ENCODE data around the gene CCDC183. TPM values are rescaled to one million over a fixed set of nuclear protein-coding genes. Genes with fewer than 3 reads are reported as not detected.
"Not testable (repeated sequence)": the region's sequence is repeated elsewhere in the genome, so short reads cannot be mapped to it uniquely, and the experiment has no call there.

CCDC183 gene
- total and polyA plus RNA-seq, 5 donors from 2014 or later = 0.16 to 2.3 (median 0.65) TPM; not detected in 1

- H3K36me3 ChIP-seq (ENCODE audit: control insufficient read depth, insufficient read depth, low read length); H3K9me3 ChIP-seq (ENCODE audit: control insufficient read depth in 2 of 2, low read length in 2 of 2); H3K36me3 Mint-ChIP-seq; H3K27ac ChIP-seq (ENCODE audit: insufficient read depth, low read length, poor library complexity, severe bottlenecking); H3K9me3 Mint-ChIP-seq; DNase-seq; H3K27me3 ChIP-seq (ENCODE audit: control insufficient read depth, insufficient read depth, low read length); H3K4me3 ChIP-seq (ENCODE audit: low read depth, low read length): not testable (repeated sequence)
- ATAC-seq (ENCODE audit: low read depth in 2 of 2) = peak in 1 of 2 donors; percentile 5
- Mint-ChIP-seq H3K4me1 (peaks cover 0 to 28% (median 2%) of the 10 kb centered on the region in 4 donors), H3K27me3 (peaks cover 28% of the 10 kb centered on the region), H3K27ac (peak overlapping the region in 1 of 3 donors; percentile 56), H3K4me3 (peak overlapping the region; percentile 76 to 94 (median 86))
- H3K4me1 ChIP-seq (ENCODE audit: control insufficient read depth, insufficient read depth, low read length, poor library complexity, severe bottlenecking) = peaks cover 54% of the 10 kb centered on the region
Measured at GRCh38 chr9:136843159-136843800, 47.1 kb downstream of the CCDC183 start.

GRCh38 chr9:136843801-136844740 is 47.9 kb downstream of the CCDC183 start:
- peak overlapping the region in 1 of 3 donors; percentile 56 for H3K27ac Mint-ChIP-seq
- H3K27ac ChIP-seq (ENCODE audit: insufficient read depth, low read length, poor library complexity, severe bottlenecking); H3K4me3 ChIP-seq (ENCODE audit: low read depth, low read length): not testable (repeated sequence)

GRCh38 chr9:136844761-136845464 is 48.8 kb downstream of the CCDC183 start:
- DNase-seq (peak in 1 of 3 donors; percentile 43), ATAC-seq (ENCODE audit: low read depth in 2 of 2) (no peak)
- H3K4me1 Mint-ChIP-seq = peaks cover 0 to 35% (median 5%) of the 10 kb centered on the region in 4 donors
- Histone ChIP-seq H3K4me1 (ENCODE audit: control insufficient read depth, insufficient read depth, low read length, poor library complexity, severe bottlenecking) (peaks cover 64% of the 10 kb centered on the region), H3K9me3 (ENCODE audit: control insufficient read depth in 2 of 2, low read length in 2 of 2) (no peaks in the 10 kb centered on the region), H3K4me3 (ENCODE audit: low read depth, low read length) (no peak overlapping the region), H3K27me3 (ENCODE audit: control insufficient read depth, insufficient read depth, low read length) (no peaks in the 10 kb centered on the region), H3K36me3 (ENCODE audit: control insufficient read depth, insufficient read depth, low read length) (no peaks in the 10 kb centered on the region), H3K27ac (ENCODE audit: insufficient read depth, low read length, poor library complexity, severe bottlenecking) (no peak overlapping the region)
- H3K27me3 Mint-ChIP-seq = peaks cover 35% of the 10 kb centered on the region
- peak overlapping the region; percentile 54 to 84 (median 64) for H3K4me3 Mint-ChIP-seq
- no peak overlapping the region for H3K27ac Mint-ChIP-seq
- H3K36me3 Mint-ChIP-seq = peaks cover 2% of the 10 kb centered on the region
- H3K9me3 Mint-ChIP-seq = peaks cover 0 to 2% (median 0%) of the 10 kb centered on the region in 7 donors

More at GRCh38 chr9:136843801-136844740, 47.9 kb downstream of the CCDC183 start:
- peaks cover 61% of the 10 kb centered on the region for H3K4me1 ChIP-seq (ENCODE audit: control insufficient read depth, insufficient read depth, low read length, poor library complexity, severe bottlenecking)
- H3K9me3 ChIP-seq (ENCODE audit: control insufficient read depth in 2 of 2, low read length in 2 of 2); H3K36me3 Mint-ChIP-seq; H3K27me3 ChIP-seq (ENCODE audit: control insufficient read depth, insufficient read depth, low read length); H3K36me3 ChIP-seq (ENCODE audit: control insufficient read depth, insufficient read depth, low read length); H3K9me3 Mint-ChIP-seq: not testable (repeated sequence)
- peak overlapping the region; percentile 76 to 94 (median 86) for H3K4me3 Mint-ChIP-seq
- H3K4me1 Mint-ChIP-seq = peaks cover 0 to 30% (median 3%) of the 10 kb centered on the region in 4 donors
- DNase-seq (peak; percentile 37 to 60 (median 48)), ATAC-seq (ENCODE audit: low read depth in 2 of 2) (peak in 1 of 2 donors; percentile 7)
- peaks cover 31% of the 10 kb centered on the region for H3K27me3 Mint-ChIP-seq

GRCh38 chr9:136845465-136846260 is 49.5 kb downstream of the CCDC183 start:
- Histone ChIP-seq H3K27me3 (ENCODE audit: control insufficient read depth, insufficient read depth, low read length) (no peaks in the 10 kb centered on the region), H3K4me1 (ENCODE audit: control insufficient read depth, insufficient read depth, low read length, poor library complexity, severe bottlenecking) (peaks cover 68% of the 10 kb centered on the region), H3K4me3 (ENCODE audit: low read depth, low read length) (no peak overlapping the region), H3K36me3 (ENCODE audit: control insufficient read depth, insufficient read depth, low read length) (no peaks in the 10 kb centered on the region), H3K27ac (ENCODE audit: insufficient read depth, low read length, poor library complexity, severe bottlenecking) (no peak overlapping the region), H3K9me3 (ENCODE audit: control insufficient read depth in 2 of 2, low read length in 2 of 2) (no peaks in the 10 kb centered on the region)
- Mint-ChIP-seq H3K27me3 (peaks cover 32% of the 10 kb centered on the region), H3K4me1 (peaks cover 0 to 35% (median 5%) of the 10 kb centered on the region in 4 donors), H3K36me3 (no peaks in the 10 kb centered on the region), H3K9me3 (peaks cover 0 to 2% (median 0%) of the 10 kb centered on the region in 7 donors), H3K27ac (no peak overlapping the region), H3K4me3 (peak overlapping the region; percentile 54 to 84 (median 64))
- DNase-seq (no peak), ATAC-seq (ENCODE audit: low read depth in 2 of 2) (no peak)

GRCh38 chr9:136846376-136847087 is 50.4 kb downstream of the CCDC183 start:
- Histone ChIP-seq H3K9me3 (ENCODE audit: control insufficient read depth in 2 of 2, low read length in 2 of 2) (no peaks in the 10 kb centered on the region), H3K27ac (ENCODE audit: insufficient read depth, low read length, poor library complexity, severe bottlenecking) (no peak overlapping the region), H3K4me3 (ENCODE audit: low read depth, low read length) (no peak overlapping the region), H3K27me3 (ENCODE audit: control insufficient read depth, insufficient read depth, low read length) (no peaks in the 10 kb centered on the region), H3K36me3 (ENCODE audit: control insufficient read depth, insufficient read depth, low read length) (no peaks in the 10 kb centered on the region), H3K4me1 (ENCODE audit: control insufficient read depth, insufficient read depth, low read length, poor library complexity, severe bottlenecking) (peaks cover 68% of the 10 kb centered on the region)
- H3K4me3 Mint-ChIP-seq = peak overlapping the region; percentile 50 to 71 (median 56)
- peaks cover 0 to 2% (median 0%) of the 10 kb centered on the region in 7 donors for H3K9me3 Mint-ChIP-seq
- peaks cover 0 to 35% (median 5%) of the 10 kb centered on the region in 4 donors for H3K4me1 Mint-ChIP-seq
- H3K27ac Mint-ChIP-seq = peak overlapping the region in 2 of 3 donors; percentile 46 to 77
- ATAC-seq (ENCODE audit: low read depth in 2 of 2) = no peak
- H3K36me3 Mint-ChIP-seq = no peaks in the 10 kb centered on the region
- H3K27me3 Mint-ChIP-seq = peaks cover 32% of the 10 kb centered on the region
- peak in 1 of 3 donors; percentile 23 for DNase-seq

- H3K27me3 ChIP-seq (ENCODE audit: control insufficient read depth, insufficient read depth, low read length) = no peaks in the 10 kb centered on the region
- peaks cover 63% of the 10 kb centered on the region for H3K4me1 ChIP-seq (ENCODE audit: control insufficient read depth, insufficient read depth, low read length, poor library complexity, severe bottlenecking)
- no peak for ATAC-seq (ENCODE audit: low read depth in 2 of 2)
- H3K9me3 ChIP-seq (ENCODE audit: control insufficient read depth in 2 of 2, low read length in 2 of 2) = no peaks in the 10 kb centered on the region
- no peaks in the 10 kb centered on the region for H3K36me3 Mint-ChIP-seq
- H3K36me3 ChIP-seq (ENCODE audit: control insufficient read depth, insufficient read depth, low read length) = no peaks in the 10 kb centered on the region
- no peak overlapping the region for H3K27ac Mint-ChIP-seq
- H3K9me3 Mint-ChIP-seq = peaks cover 0 to 2% (median 0%) of the 10 kb centered on the region in 7 donors
- H3K27ac ChIP-seq (ENCODE audit: insufficient read depth, low read length, poor library complexity, severe bottlenecking) = no peak overlapping the region
- peaks cover 30% of the 10 kb centered on the region for H3K27me3 Mint-ChIP-seq
- peak in 1 of 3 donors; percentile 38 for DNase-seq
- no peak overlapping the region for H3K4me3 ChIP-seq (ENCODE audit: low read depth, low read length)
- peaks cover 0 to 32% (median 5%) of the 10 kb centered on the region in 4 donors for H3K4me1 Mint-ChIP-seq
- H3K4me3 Mint-ChIP-seq = peak overlapping the region; percentile 85 to 100 (median 88)
Measured at GRCh38 chr9:136847088-136847825, 51.1 kb downstream of the CCDC183 start.
